Neural progenitor cell (in vitro differentiated cells): ENCODE data around the gene TSPAN17.

Source experiments
- EZH2 ChIP-seq: fragments of 200-600 bp; sonication (generic); IDR thresholded peaks from 2 replicates; pipeline ENCODE4 v1.6.1; 2017; ENCODE audit warnings: antibody characterized with exemption, mild to moderate bottlenecking, moderate library complexity
- EZH2phosphoT487 ChIP-seq: fragments of 200-600 bp; sonication (generic); IDR thresholded peaks from 2 replicates; pipeline ENCODE4 v1.6.1; 2017; ENCODE audit warnings: antibody characterized with exemption
- TF ChIP-seq, protein P1 (sequence below): fragments of 200-600 bp; sonication (generic); IDR thresholded peaks from 2 replicates; pipeline ENCODE4 v1.5.1; 2017; ENCODE audit warnings: antibody characterized with exemption, mild to moderate bottlenecking

DNA sequence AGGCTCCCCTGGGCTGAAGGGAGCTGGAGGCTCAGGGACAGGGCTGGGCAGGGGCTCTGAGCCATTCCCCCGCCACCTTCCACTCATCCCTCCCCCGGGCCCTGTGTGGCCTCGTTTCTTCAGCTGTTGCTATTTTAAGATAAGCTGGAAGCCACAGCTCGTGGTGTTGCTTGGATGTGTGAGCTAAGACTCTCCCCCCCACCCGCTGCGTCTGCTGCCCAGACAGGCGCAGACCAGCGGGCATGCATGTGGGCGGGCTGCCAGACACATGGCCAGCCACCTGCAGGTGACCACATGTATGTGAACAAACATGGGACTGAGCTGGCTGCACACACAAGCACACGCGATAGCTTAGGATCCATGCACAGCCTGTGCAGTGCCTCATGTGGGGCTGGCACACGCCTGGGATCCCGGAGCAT, 25.6 kb upstream of the TSPAN17 start:
- TF ChIP-seq EZH2phosphoT487 (no peak), EZH2 (no peak)
- TF ChIP-seq, protein P1, sequence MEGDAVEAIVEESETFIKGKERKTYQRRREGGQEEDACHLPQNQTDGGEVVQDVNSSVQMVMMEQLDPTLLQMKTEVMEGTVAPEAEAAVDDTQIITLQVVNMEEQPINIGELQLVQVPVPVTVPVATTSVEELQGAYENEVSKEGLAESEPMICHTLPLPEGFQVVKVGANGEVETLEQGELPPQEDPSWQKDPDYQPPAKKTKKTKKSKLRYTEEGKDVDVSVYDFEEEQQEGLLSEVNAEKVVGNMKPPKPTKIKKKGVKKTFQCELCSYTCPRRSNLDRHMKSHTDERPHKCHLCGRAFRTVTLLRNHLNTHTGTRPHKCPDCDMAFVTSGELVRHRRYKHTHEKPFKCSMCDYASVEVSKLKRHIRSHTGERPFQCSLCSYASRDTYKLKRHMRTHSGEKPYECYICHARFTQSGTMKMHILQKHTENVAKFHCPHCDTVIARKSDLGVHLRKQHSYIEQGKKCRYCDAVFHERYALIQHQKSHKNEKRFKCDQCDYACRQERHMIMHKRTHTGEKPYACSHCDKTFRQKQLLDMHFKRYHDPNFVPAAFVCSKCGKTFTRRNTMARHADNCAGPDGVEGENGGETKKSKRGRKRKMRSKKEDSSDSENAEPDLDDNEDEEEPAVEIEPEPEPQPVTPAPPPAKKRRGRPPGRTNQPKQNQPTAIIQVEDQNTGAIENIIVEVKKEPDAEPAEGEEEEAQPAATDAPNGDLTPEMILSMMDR: no peak
